ENCODE results near the gene TRDN. TPM values are rescaled to one million over a fixed set of nuclear protein-coding genes. Genes with fewer than 3 reads are reported as not detected.

The TRDN gene
- polyA plus RNA-seq, 1 donor from 2014 or later, result not detected

GRCh38 chr6:123329337-123329736 is 307.4 kb downstream of the TRDN start:
- H3K9me2 ChIP-seq (ENCODE audit: insufficient read depth, low read length), result no peaks in the 10 kb centered on the region
- no peak overlapping the region for H2AFZ ChIP-seq (ENCODE audit: low read depth, low read length)
- H3K36me3 ChIP-seq (ENCODE audit: insufficient read depth, low read length), result no peaks in the 10 kb centered on the region
- H3K4me2 ChIP-seq (ENCODE audit: low read length), result no peak overlapping the region
- H3K4me3 ChIP-seq (ENCODE audit: low read length), result no peak overlapping the region
- no peaks in the 10 kb centered on the region for H3K9me3 ChIP-seq (ENCODE audit: low read length)
- H3K79me2 ChIP-seq (replicated peaks; ENCODE audit: insufficient read depth, low read length), result no peaks in the 10 kb centered on the region
- no peak for TF ChIP-seq RAD21 (conservative IDR thresholded peaks at IDR 0.05)
- TF ChIP-seq REST (IDR thresholded peaks at IDR 0.05; ENCODE audit: borderline replicate concordance), result no peak
- no peak for TF ChIP-seq MXI1 (conservative IDR thresholded peaks at IDR 0.05; ENCODE audit: poor library complexity, severe bottlenecking)
- no peak for TF ChIP-seq EZH2 (IDR thresholded peaks at IDR 0.05; ENCODE audit: borderline replicate concordance, insufficient read depth, low read length, poor library complexity, severe bottlenecking)
- TF ChIP-seq POLR2AphosphoS5 (IDR thresholded peaks at IDR 0.05), result no peak
- no peak for TF ChIP-seq CTCF (IDR thresholded peaks at IDR 0.05; ENCODE audit: poor library complexity, severe bottlenecking)
- no peak for TF ChIP-seq SMC3 (conservative IDR thresholded peaks at IDR 0.05; ENCODE audit: poor library complexity)
- TF ChIP-seq TAF1 (IDR thresholded peaks at IDR 0.05; ENCODE audit: low read depth), result no peak
- TF ChIP-seq EP300 (conservative IDR thresholded peaks at IDR 0.05; ENCODE audit: poor library complexity, severe bottlenecking), result no peak
- H3F3A ChIP-seq (ENCODE audit: insufficient read depth, low read length, poor library complexity, severe bottlenecking), result no peaks in the 10 kb centered on the region
- H3K27me3 ChIP-seq (ENCODE audit: insufficient read depth, low read depth, low read length), result no peaks in the 10 kb centered on the region
- H4K20me1 ChIP-seq (ENCODE audit: insufficient read depth), result no peaks in the 10 kb centered on the region
- H3K9ac ChIP-seq (ENCODE audit: low read length), result no peak overlapping the region
- no peak overlapping the region for H3K27ac ChIP-seq (ENCODE audit: low read length)

- no peak overlapping the region for H2AFZ ChIP-seq (ENCODE audit: low read depth, low read length)
- no peak overlapping the region for H3K9ac ChIP-seq (ENCODE audit: low read length)
- no peaks in the 10 kb centered on the region for H4K20me1 ChIP-seq (ENCODE audit: insufficient read depth)
- H3K36me3 ChIP-seq (ENCODE audit: insufficient read depth, low read length), result no peaks in the 10 kb centered on the region
- H3K9me3 ChIP-seq (ENCODE audit: low read length), result no peaks in the 10 kb centered on the region
- H3F3A ChIP-seq (ENCODE audit: insufficient read depth, low read length, poor library complexity, severe bottlenecking), result no peaks in the 10 kb centered on the region
- TF ChIP-seq POLR2AphosphoS5 (IDR thresholded peaks at IDR 0.05), result no peak
- no peak for TF ChIP-seq EZH2 (IDR thresholded peaks at IDR 0.05; ENCODE audit: borderline replicate concordance, insufficient read depth, low read length, poor library complexity, severe bottlenecking)
- TF ChIP-seq MXI1 (conservative IDR thresholded peaks at IDR 0.05; ENCODE audit: poor library complexity, severe bottlenecking), result no peak
- TF ChIP-seq TAF1 (IDR thresholded peaks at IDR 0.05; ENCODE audit: low read depth), result no peak
- TF ChIP-seq RAD21 (conservative IDR thresholded peaks at IDR 0.05), result no peak
- TF ChIP-seq SMC3 (conservative IDR thresholded peaks at IDR 0.05; ENCODE audit: poor library complexity), result no peak
- H3K9me2 ChIP-seq (ENCODE audit: insufficient read depth, low read length), result no peaks in the 10 kb centered on the region
- H3K27ac ChIP-seq (ENCODE audit: low read length), result no peak overlapping the region
- H3K4me3 ChIP-seq (ENCODE audit: low read length), result no peak overlapping the region
- no peak overlapping the region for H3K4me2 ChIP-seq (ENCODE audit: low read length)
- no peaks in the 10 kb centered on the region for H3K79me2 ChIP-seq (replicated peaks; ENCODE audit: insufficient read depth, low read length)
- H3K27me3 ChIP-seq (ENCODE audit: insufficient read depth, low read depth, low read length), result no peaks in the 10 kb centered on the region
Observed at GRCh38 chr6:123323452-123324329, 313.1 kb downstream of the TRDN start.
